A549 (cell line): ENCODE data around the gene NDUFB10.

ENCODE experiments used
- CHD2 ChIP-seq: fragments of 150-350 bp; IDR thresholded peaks from 2 replicates; pipeline ENCODE4 v1.6.1; 2014; ENCODE audit warnings: low read length; ENCODE audit not compliant: partially characterized antibody
- EP300 ChIP-seq, 2 experiments: fragments of >200 bp; sonication (Bioruptor Twin); formaldehyde crosslinking; IDR thresholded peaks; 2 replicates in 1 of 2; 3 replicates in 1 of 2; pipeline ENCODE4 v1.6.1; 2016 to 2017
- MAFK ChIP-seq: fragments of 450-650 bp; IDR thresholded peaks from 2 replicates; pipeline ENCODE4 v1.6.1; 2014; ENCODE audit not compliant: partially characterized antibody
- MAZ ChIP-seq: fragments of 150-350 bp; IDR thresholded peaks from 2 replicates; pipeline ENCODE4 v1.6.1; 2014; ENCODE audit warnings: antibody characterized with exemption, low read depth, low read length, borderline replicate concordance
- MYC ChIP-seq: IDR thresholded peaks from 2 replicates; pipeline ENCODE4 v1.6.1; 2012; ENCODE audit warnings: mild to moderate bottlenecking, inconsistent platforms, low read length, improper control_type of control experiment, borderline replicate concordance
- POLR2A ChIP-seq: IDR thresholded peaks from 2 replicates; pipeline ENCODE4 v1.6.1; 2012; ENCODE audit warnings: mild to moderate bottlenecking, low read length
- RAD21 ChIP-seq, 2 experiments: fragments of >200 bp in 1 of 2; sonication (Bioruptor Twin) in 1 of 2; formaldehyde crosslinking in 1 of 2; IDR thresholded peaks in 1 of 2; conservative IDR thresholded peaks in 1 of 2; 2 replicates in 1 of 2; 3 replicates in 1 of 2; pipeline ENCODE4 v1.6.1; 2012 to 2018; ENCODE audit warnings: inconsistent platforms in 1 of 2
- RFX5 ChIP-seq: fragments of 450-650 bp; IDR thresholded peaks from 2 replicates; pipeline ENCODE4 v1.7.1; 2014; ENCODE audit warnings: antibody characterized with exemption, mild to moderate bottlenecking, moderate library complexity
- RNF2 ChIP-seq: fragments of 200-600 bp; sonication (generic); IDR thresholded peaks from 2 replicates; pipeline ENCODE4 v1.6.1; 2016; ENCODE audit warnings: low read depth, mild to moderate bottlenecking, antibody characterized with exemption, moderate library complexity, borderline replicate concordance
- SREBF2 ChIP-seq: fragments of 450-650 bp; IDR thresholded peaks from 2 replicates; pipeline ENCODE4 v1.6.1; 2014; ENCODE audit warnings: mild to moderate bottlenecking, moderate library complexity
- ZSCAN20 ChIP-seq: fragments of 250-450 bp; sonication (Bioruptor Pico); IDR thresholded peaks from 2 replicates; pipeline ENCODE4 v1.8.0; 2022; ENCODE audit warnings: mild to moderate bottlenecking, moderate library complexity
- TF ChIP-seq, protein P1 (sequence below): fragments of >200 bp; sonication (Bioruptor Twin); formaldehyde crosslinking; IDR thresholded peaks from 3 replicates; pipeline ENCODE4 v1.5.1; 2016
- TF ChIP-seq, protein P2 (sequence below): IDR thresholded peaks from 2 replicates; pipeline ENCODE4 v1.6.1; 2012
- TF ChIP-seq, protein P3 (sequence below): fragments of 450-650 bp; IDR thresholded peaks from 2 replicates; pipeline ENCODE4 v1.6.1; 2014; ENCODE audit warnings: antibody characterized with exemption

DNA sequence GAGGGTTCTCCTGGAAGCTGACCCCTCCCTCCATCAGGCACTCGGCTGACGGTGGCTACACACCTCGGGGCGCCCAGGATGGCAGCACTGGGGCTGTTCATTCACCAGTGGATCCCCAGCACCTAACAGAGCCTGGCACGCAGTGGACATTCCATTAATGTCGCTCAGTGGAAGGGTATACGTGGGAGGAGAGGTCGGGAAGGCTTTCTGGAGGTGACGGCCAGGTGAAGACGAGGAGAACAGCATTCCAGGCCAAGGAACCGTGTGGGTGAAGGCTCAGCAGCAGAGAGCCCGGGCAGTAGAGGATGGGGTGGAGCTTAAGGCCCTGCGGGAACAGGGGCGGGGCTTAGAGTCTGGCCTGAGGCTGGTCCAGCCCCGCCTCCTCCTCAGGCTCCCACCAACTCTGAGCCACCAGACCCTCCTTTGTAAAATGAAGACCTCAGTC lies 38.6 kb upstream of the NDUFB10 start:
- TF ChIP-seq CHD2: no peak
- TF ChIP-seq SREBF2: no peak
- TF ChIP-seq, protein P1, sequence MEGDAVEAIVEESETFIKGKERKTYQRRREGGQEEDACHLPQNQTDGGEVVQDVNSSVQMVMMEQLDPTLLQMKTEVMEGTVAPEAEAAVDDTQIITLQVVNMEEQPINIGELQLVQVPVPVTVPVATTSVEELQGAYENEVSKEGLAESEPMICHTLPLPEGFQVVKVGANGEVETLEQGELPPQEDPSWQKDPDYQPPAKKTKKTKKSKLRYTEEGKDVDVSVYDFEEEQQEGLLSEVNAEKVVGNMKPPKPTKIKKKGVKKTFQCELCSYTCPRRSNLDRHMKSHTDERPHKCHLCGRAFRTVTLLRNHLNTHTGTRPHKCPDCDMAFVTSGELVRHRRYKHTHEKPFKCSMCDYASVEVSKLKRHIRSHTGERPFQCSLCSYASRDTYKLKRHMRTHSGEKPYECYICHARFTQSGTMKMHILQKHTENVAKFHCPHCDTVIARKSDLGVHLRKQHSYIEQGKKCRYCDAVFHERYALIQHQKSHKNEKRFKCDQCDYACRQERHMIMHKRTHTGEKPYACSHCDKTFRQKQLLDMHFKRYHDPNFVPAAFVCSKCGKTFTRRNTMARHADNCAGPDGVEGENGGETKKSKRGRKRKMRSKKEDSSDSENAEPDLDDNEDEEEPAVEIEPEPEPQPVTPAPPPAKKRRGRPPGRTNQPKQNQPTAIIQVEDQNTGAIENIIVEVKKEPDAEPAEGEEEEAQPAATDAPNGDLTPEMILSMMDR: no peak
- no peak for TF ChIP-seq RAD21 (conservative IDR thresholded peaks at IDR 0.05 in 1 of 2, IDR thresholded peaks at IDR 0.05 in 1 of 2)
- TF ChIP-seq ZSCAN20 (CRISPR knock-in tag): no peak
- no peak for TF ChIP-seq EP300 (IDR thresholded peaks at IDR 0.05)
- no peak for TF ChIP-seq POLR2A
- TF ChIP-seq MYC: no peak
- no peak for TF ChIP-seq RFX5
- TF ChIP-seq, protein P2, sequence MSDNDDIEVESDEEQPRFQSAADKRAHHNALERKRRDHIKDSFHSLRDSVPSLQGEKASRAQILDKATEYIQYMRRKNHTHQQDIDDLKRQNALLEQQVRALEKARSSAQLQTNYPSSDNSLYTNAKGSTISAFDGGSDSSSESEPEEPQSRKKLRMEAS: no peak
- TF ChIP-seq RNF2: no peak
- TF ChIP-seq MAFK: no peak
- TF ChIP-seq MAZ: no peak
- TF ChIP-seq, protein P3, sequence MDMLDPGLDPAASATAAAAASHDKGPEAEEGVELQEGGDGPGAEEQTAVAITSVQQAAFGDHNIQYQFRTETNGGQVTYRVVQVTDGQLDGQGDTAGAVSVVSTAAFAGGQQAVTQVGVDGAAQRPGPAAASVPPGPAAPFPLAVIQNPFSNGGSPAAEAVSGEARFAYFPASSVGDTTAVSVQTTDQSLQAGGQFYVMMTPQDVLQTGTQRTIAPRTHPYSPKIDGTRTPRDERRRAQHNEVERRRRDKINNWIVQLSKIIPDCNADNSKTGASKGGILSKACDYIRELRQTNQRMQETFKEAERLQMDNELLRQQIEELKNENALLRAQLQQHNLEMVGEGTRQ: no peak
